Stimulated activated CD8-positive, alpha-beta memory T cell treated with anti-CD3 and anti-CD28 coated beads, Interleukin-4, amount 100 ng/mL, for 24 hours (primary cell): ENCODE data around the gene SLMAP.

Experiments used
- DNase-seq: peaks from one replicate; pipeline ENCODE4 v3.0.0-alpha.2; 2020; ENCODE audit warnings: low read depth

SLMAP gene

GRCh38 chr3:57963811-57964346 is 207.8 kb downstream of the SLMAP start:
- DNase-seq: no peak

DNA sequence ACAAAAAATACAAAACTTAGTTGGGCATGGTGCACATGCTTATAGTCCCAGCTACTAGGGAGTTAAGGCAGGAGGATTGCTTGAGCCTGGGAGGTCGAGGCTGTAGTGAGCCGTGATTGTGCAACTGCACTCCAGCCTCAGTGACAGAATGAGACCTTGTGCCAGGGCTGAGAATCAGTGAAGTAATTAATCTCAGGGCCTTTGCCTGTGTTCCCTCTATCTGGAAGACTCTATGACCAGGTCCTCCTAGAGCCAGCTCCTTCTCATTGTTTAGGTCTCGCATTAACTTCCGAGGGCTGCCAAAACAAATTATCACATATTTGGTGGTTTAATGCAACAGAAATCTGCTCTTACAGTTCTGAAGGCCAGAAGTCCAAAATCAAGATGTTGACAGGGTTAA is 210.7 kb downstream of the SLMAP start:
- no peak for DNase-seq

- DNase-seq: no peak
Observed at GRCh38 chr3:57967590-57967989, 211.5 kb downstream of the SLMAP start.

DNA sequence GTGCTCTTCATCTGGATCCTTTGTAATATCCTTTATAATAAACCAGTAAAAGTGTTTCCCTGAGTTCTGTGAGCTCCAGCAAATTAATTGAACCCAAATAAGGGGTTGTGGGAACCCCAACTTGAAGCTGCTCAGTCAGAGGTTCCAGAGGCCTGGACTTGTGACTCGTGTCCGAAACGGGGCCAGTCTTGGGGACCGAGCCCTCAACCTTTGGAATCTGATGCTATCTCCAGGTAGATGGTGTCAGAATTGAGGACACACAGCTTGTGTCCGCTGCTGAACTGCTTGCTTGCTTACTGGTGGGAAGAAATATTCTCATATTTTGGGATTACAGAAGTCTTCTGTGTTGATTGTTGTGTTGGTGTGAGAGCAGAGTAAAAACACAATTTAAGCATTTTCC is 212.4 kb downstream of the SLMAP start:
- DNase-seq: no peak

DNA sequence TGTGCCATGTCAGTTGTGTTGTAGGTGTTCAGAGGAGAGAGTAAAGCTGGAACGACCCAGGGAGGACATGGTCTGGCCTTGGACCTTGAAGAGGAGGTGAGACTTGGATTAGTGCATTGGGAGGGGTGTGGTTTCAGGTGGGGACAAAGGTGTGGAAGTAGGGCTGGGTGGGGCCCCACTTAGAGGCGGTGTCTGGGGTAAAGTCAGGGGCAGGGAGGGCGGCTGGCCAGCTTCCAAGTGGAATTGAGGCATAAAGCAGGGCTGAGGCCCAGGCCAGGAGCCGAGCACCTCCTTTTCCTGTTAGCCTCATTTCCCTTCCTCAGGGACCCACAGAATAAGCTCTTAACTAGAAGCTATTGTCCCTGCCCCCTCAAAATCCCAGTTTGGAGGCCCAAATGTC is 215.9 kb downstream of the SLMAP start:
- no peak for DNase-seq

DNA sequence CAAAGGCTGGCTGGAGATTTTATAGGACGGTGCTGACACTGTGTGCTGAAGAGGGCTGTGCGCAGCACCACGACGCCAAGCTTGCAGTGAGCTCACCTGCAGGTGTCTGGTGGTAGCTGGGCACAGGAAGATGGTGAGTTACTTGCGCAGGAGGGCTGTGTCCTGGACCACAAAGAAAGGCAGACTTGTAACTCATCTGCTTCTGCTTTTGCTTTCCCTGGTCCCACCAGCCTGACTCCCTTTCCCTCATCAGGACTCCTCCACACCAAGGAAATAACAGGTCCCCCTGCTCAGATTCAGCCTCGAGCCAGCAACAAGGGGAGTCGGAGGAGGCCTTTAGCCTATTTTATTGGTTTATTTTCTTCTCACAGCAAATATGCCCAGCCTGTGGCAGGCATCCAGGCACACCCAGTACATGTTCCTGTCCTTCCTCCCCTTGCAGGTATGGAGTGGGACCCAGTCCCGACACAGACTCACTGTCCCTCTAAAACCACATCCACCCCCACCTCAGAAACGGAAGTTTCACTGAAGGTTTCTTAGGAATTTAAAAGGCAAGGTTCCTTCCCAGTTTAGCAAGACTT is 216.5 kb downstream of the SLMAP start:
- DNase-seq: no peak

DNA sequence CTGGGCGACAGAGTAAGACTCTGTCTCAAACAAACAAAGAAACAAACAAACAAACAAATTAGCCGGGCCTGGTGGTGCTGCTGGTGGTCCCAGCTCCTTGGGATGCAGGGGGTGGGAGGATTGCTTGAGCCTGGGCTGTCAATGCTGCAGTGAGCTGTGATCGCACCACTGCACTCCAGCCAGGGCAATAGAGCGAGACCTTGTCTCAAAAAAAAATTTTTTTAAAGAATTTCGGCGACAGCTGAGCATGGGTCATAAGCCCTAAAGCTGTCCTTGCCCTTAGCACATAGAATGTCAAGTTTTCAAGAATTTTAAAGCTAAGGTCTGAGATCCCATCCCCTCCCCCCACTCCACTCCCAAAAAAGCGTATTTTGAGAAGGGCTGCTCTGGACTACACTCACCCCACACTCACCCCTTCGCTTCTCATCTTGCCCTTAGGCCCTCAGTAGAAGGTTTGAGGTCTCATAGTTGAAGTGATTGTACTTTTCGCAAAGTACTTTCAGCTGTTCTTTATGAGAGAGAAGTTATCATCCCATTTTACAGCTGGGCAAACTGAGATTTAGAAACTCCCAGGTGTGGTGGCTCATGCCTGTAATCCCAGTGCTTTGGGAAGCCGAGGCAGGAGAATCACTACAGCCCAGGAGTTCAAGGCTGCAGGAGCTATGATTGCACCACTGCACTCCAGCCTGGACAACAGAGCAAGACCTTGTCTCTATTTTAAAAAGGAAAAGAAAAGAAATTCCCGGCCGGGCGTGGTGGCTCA is 217.8 kb downstream of the SLMAP start:
- no peak for DNase-seq

DNA sequence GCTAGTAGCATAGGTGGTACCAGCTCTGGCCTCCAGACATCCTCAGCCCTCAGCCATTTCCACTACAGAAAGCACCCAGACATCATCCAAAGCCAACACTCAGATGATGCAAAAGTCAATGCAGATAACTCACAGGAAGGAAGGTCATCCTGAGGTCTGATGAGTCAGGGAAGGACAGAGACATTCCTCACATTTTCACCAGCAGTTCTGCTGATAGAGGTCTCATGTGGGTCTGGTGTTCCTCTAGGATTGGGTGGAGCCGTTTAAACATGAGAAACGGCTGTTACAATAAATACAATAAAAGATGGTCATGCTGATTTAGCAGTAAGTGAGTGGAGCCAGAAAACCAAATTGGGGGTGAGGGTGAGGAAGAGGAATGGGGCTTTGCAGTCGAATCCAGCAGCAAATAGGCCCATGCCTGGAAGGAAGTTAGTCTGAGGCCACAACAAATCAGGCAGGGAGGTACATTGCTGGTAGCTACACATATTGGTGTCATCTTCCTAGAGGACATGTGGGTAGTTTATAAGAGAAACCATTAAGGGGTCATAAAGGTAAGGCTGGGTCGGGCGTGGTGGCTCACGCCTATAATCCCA is 218.8 kb downstream of the SLMAP start:
- DNase-seq: no peak

- DNase-seq: no peak
Observed at GRCh38 chr3:57977818-57978235, 221.7 kb downstream of the SLMAP start.

DNA sequence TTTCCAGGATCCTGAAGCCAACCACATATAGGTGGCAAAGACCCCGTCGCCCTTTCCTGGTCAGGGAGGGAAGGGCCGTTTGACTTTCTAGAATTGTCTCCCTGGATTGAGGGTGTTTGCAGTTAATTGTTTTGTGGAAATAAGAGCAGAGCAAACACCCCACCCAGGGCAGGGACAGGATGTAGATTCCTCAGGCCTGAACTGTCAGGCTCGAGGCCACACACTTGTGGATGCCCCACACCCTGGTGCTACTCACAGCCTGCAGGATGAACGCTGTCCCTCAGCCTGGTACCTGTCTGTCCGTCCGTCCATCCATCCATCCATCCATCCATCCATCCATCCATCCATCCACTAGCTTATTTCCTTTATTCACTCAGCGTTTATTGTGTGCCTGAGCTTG is 222.2 kb downstream of the SLMAP start:
- no peak for DNase-seq
